GM21528 (cell line): Measurements from ENCODE around the gene KPNA6.

Source experiments
- ATAC-seq: cut with Tn5 transposase; IDR thresholded peaks from one replicate; pipeline ENCODE4 v1.9.1; 2021; ENCODE audit warnings: mild to moderate bottlenecking, moderate library complexity; ENCODE audit not compliant: unreplicated experiment, low FRiP score

Gene KPNA6

GRCh38 chr1:32186077-32186476 lies 78.2 kb downstream of the KPNA6 start:
- ATAC-seq = no peak

GRCh38 chr1:32186491-32186890 lies 78.6 kb downstream of the KPNA6 start:
- no peak for ATAC-seq

GRCh38 chr1:32187850-32188249 lies 80.0 kb downstream of the KPNA6 start:
- no peak for ATAC-seq

- no peak for ATAC-seq
Measured at GRCh38 chr1:32192220-32192948, 84.5 kb downstream of the KPNA6 start.

- no peak for ATAC-seq
Measured at GRCh38 chr1:32194984-32195383, 87.1 kb downstream of the KPNA6 start.

- no peak for ATAC-seq
Measured at GRCh38 chr1:32195531-32195930, 87.7 kb downstream of the KPNA6 start.

- ATAC-seq = no peak
Measured at GRCh38 chr1:32195972-32196823, 88.3 kb downstream of the KPNA6 start.

GRCh38 chr1:32197074-32197473 lies 89.2 kb downstream of the KPNA6 start:
- ATAC-seq = no peak

GRCh38 chr1:32197837-32198236 lies 90.0 kb downstream of the KPNA6 start:
- no peak for ATAC-seq

- ATAC-seq = no peak
Measured at GRCh38 chr1:32198237-32199042, 90.6 kb downstream of the KPNA6 start.

GRCh38 chr1:32199043-32199716 lies 91.3 kb downstream of the KPNA6 start:
- ATAC-seq = no peak

GRCh38 chr1:32199717-32200072 lies 91.8 kb downstream of the KPNA6 start:
- no peak for ATAC-seq

GRCh38 chr1:32200226-32201010 lies 92.6 kb downstream of the KPNA6 start, which contains the start of gene CCDC28B:
CCDC28B (plus strand) TSS chr1:32200595; CDS start chr1:32201936, 1,341 bp downstream.
- peak; percentile 31 for ATAC-seq

GRCh38 chr1:32201011-32201855 lies 93.4 kb downstream of the KPNA6 start:
- ATAC-seq = peak; percentile 29

GRCh38 chr1:32204943-32205361 lies 97.1 kb downstream of the KPNA6 start:
- ATAC-seq = no peak

GRCh38 chr1:32205401-32206370 lies 97.8 kb downstream of the KPNA6 start, which contains the start of gene IQCC:
IQCC (plus strand) TSS chr1:32205671; CDS start chr1:32205682, 11 bp downstream.
- ATAC-seq = no peak

- ATAC-seq = no peak
Measured at GRCh38 chr1:32208469-32208868, 100.6 kb downstream of the KPNA6 start.
